Measurements from ENCODE around the gene PRPSAP2. TPM values are rescaled to one million over a fixed set of nuclear protein-coding genes. Genes with fewer than 3 reads are reported as not detected.

PRPSAP2 gene
- total and polyA plus RNA-seq, 3 donors from 2014 or later: 42.8 to 56.1 (median 55.4) TPM

GRCh38 chr17:18956581-18956980, 98.7 kb downstream of the PRPSAP2 start:
- Histone ChIP-seq H3K9me3 (no peaks in the 10 kb centered on the region), H3K4me3 (no peak overlapping the region), H3K27ac (no peak overlapping the region), H3K4me1 (no peaks in the 10 kb centered on the region), H3K36me3 (ENCODE audit: low read depth, missing control alignments) (no peaks in the 10 kb centered on the region), H3K27me3 (no peaks in the 10 kb centered on the region)
- intact Hi-C loops (cut with DNase I; ENCODE audit: low total_unique reads): no loop called here
- 88 to 94% methylated on average over 3 of the region's 3 CpGs for WGBS, 2 donors
- TF ChIP-seq CTCF (IDR thresholded peaks at IDR 0.05) (no peak), POLR2A (IDR thresholded peaks at IDR 0.05) (no peak)
- DNase-seq: no peak

GRCh38 chr17:18957831-18958230, 99.9 kb downstream of the PRPSAP2 start:
- Histone ChIP-seq H3K36me3 (ENCODE audit: low read depth, missing control alignments) (no peaks in the 10 kb centered on the region), H3K27ac (no peak overlapping the region), H3K4me3 (no peak overlapping the region), H3K27me3 (no peaks in the 10 kb centered on the region), H3K9me3 (no peaks in the 10 kb centered on the region), H3K4me1 (no peaks in the 10 kb centered on the region)
- no peak for DNase-seq
- WGBS, 2 donors: 90% methylated on average over 4 of the region's 4 CpGs
- TF ChIP-seq POLR2A (IDR thresholded peaks at IDR 0.05) (no peak), CTCF (IDR thresholded peaks at IDR 0.05) (no peak)
- intact Hi-C loops (cut with DNase I; ENCODE audit: low total_unique reads): no loop called here

GRCh38 chr17:18958611-18959010, 100.7 kb downstream of the PRPSAP2 start:
- intact Hi-C loops (cut with DNase I; ENCODE audit: low total_unique reads): no loop called here
- Histone ChIP-seq H3K36me3 (ENCODE audit: low read depth, missing control alignments) (no peaks in the 10 kb centered on the region), H3K9me3 (no peaks in the 10 kb centered on the region), H3K4me3 (no peak overlapping the region), H3K27me3 (no peaks in the 10 kb centered on the region), H3K4me1 (no peaks in the 10 kb centered on the region), H3K27ac (no peak overlapping the region)
- WGBS, 2 donors: 84 to 92% methylated on average over 10 to 11 of the region's 11 CpGs
- DNase-seq: no peak
- TF ChIP-seq CTCF (IDR thresholded peaks at IDR 0.05) (no peak), POLR2A (IDR thresholded peaks at IDR 0.05) (no peak)

- WGBS, 2 donors: 84 to 86% methylated on average over 5 to 22 of the region's 22 CpGs
- TF ChIP-seq POLR2A (IDR thresholded peaks at IDR 0.05): no peak
- TF ChIP-seq CTCF (IDR thresholded peaks at IDR 0.05): no peak
- intact Hi-C loops (cut with DNase I; ENCODE audit: low total_unique reads): no loop called here
- no peak for DNase-seq
- H3K27me3 ChIP-seq: no peaks in the 10 kb centered on the region
- no peak overlapping the region for H3K4me3 ChIP-seq
- no peaks in the 10 kb centered on the region for H3K9me3 ChIP-seq
- H3K36me3 ChIP-seq (ENCODE audit: low read depth, missing control alignments): no peaks in the 10 kb centered on the region
- H3K27ac ChIP-seq: no peak overlapping the region
- no peaks in the 10 kb centered on the region for H3K4me1 ChIP-seq
Measured at GRCh38 chr17:18959071-18959844, 101.3 kb downstream of the PRPSAP2 start.

- no peak overlapping the region for H3K4me3 ChIP-seq
- H3K9me3 ChIP-seq: no peaks in the 10 kb centered on the region
- no peaks in the 10 kb centered on the region for H3K36me3 ChIP-seq (ENCODE audit: low read depth, missing control alignments)
- H3K27me3 ChIP-seq: no peaks in the 10 kb centered on the region
- intact Hi-C loops (cut with DNase I; ENCODE audit: low total_unique reads): no loop called here
- H3K4me1 ChIP-seq: no peaks in the 10 kb centered on the region
- no peak for TF ChIP-seq POLR2A (IDR thresholded peaks at IDR 0.05)
- no peak for TF ChIP-seq CTCF (IDR thresholded peaks at IDR 0.05)
- DNase-seq: no peak
- WGBS, 2 donors: 95 to 100% methylated on average over 2 to 5 of the region's 5 CpGs
- no peak overlapping the region for H3K27ac ChIP-seq
Measured at GRCh38 chr17:18959845-18960240, 101.9 kb downstream of the PRPSAP2 start.

Data from testis (tissue), 3 donors.